ENCODE measurements around the gene S100A4.

Gene S100A4

DNA sequence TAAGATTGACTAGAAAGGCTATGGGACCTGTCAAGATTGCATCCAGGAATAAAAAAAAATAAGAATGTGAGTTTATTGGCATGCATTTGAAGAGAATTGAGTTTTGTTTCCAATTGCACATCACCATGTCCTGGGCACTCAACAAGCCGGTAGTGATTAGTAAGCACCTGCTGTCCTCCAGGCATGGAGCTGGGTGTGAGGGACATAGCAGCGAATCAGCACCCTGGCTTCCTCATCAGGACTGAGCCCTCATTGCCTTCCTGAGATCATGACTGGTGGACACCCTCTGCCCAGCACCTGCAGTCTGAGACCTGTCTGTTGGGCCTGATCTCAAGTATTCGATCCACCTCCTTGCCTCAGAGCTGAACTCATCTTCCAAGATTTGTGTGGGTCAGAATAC lies 36.6 kb downstream of the S100A4 start:
- Histone ChIP-seq H4K20me1 (ENCODE audit: insufficient read depth) (no peaks in the 10 kb centered on the region), H3K36me3 (ENCODE audit: insufficient read depth) (no peaks in the 10 kb centered on the region), H3K79me2 (ENCODE audit: insufficient read depth, low read depth) (no peaks in the 10 kb centered on the region), H3K9ac (no peak overlapping the region), H3K4me2 (no peak overlapping the region), H3K4me1 (ENCODE audit: low read depth, poor library complexity, severe bottlenecking) (peaks cover 10% of the 10 kb centered on the region), H3K4me3 (IDR thresholded peaks at IDR 0.05; ENCODE audit: insufficient read depth, low read depth, low read length) (no peak overlapping the region), H3K27ac (no peak overlapping the region), H2AFZ (ENCODE audit: low read depth) (no peak overlapping the region), H3K27me3 (ENCODE audit: insufficient read depth, low read depth) (no peaks in the 10 kb centered on the region)
- TF ChIP-seq, protein P1, sequence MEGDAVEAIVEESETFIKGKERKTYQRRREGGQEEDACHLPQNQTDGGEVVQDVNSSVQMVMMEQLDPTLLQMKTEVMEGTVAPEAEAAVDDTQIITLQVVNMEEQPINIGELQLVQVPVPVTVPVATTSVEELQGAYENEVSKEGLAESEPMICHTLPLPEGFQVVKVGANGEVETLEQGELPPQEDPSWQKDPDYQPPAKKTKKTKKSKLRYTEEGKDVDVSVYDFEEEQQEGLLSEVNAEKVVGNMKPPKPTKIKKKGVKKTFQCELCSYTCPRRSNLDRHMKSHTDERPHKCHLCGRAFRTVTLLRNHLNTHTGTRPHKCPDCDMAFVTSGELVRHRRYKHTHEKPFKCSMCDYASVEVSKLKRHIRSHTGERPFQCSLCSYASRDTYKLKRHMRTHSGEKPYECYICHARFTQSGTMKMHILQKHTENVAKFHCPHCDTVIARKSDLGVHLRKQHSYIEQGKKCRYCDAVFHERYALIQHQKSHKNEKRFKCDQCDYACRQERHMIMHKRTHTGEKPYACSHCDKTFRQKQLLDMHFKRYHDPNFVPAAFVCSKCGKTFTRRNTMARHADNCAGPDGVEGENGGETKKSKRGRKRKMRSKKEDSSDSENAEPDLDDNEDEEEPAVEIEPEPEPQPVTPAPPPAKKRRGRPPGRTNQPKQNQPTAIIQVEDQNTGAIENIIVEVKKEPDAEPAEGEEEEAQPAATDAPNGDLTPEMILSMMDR (conservative IDR thresholded peaks at IDR 0.05; ENCODE audit: low read depth, low read length): no peak

DNA sequence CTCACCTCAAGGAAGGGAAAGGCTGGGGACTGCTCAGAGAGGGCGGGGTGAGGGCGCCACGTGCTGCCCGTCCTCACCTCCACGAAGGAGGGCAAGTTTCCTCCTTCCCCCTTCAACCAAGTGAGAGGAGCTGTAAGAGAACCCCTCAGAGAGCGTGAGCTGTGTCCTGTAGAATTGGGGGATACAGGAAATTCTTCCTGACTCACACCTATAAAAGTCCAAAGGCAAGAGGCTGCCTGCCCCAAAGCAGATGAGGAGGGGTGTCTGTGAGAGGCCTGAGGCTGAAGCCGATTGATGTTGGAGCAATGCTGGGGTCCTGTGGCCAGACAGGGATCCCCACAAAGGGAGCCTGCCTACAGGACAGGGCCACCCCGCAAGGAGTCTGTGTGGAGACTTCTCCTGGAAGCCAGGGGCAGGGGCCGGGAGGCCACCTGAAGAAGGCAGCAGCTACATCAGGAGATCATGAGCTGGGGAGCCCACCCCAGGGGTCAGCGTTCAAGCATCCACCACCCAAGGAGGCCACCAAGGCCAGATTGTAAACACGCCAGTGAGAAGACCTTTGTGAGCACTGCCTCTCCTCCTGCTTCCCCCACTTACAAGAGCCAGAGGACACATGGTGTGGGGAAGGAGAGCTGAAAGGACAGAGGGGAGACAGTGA lies 37.6 kb downstream of the S100A4 start:
- no peak overlapping the region for H3K9ac ChIP-seq
- no peak overlapping the region for H3K4me3 ChIP-seq (IDR thresholded peaks at IDR 0.05; ENCODE audit: insufficient read depth, low read depth, low read length)
- no peaks in the 10 kb centered on the region for H4K20me1 ChIP-seq (ENCODE audit: insufficient read depth)
- H2AFZ ChIP-seq (ENCODE audit: low read depth): no peak overlapping the region
- H3K27me3 ChIP-seq (ENCODE audit: insufficient read depth, low read depth): no peaks in the 10 kb centered on the region
- H3K79me2 ChIP-seq (ENCODE audit: insufficient read depth, low read depth): no peaks in the 10 kb centered on the region
- peaks cover 10% of the 10 kb centered on the region for H3K4me1 ChIP-seq (ENCODE audit: low read depth, poor library complexity, severe bottlenecking)
- no peak overlapping the region for H3K27ac ChIP-seq
- TF ChIP-seq, protein P1 (conservative IDR thresholded peaks at IDR 0.05; ENCODE audit: low read depth, low read length): no peak
- H3K36me3 ChIP-seq (ENCODE audit: insufficient read depth): no peaks in the 10 kb centered on the region
- H3K4me2 ChIP-seq: no peak overlapping the region

DNA sequence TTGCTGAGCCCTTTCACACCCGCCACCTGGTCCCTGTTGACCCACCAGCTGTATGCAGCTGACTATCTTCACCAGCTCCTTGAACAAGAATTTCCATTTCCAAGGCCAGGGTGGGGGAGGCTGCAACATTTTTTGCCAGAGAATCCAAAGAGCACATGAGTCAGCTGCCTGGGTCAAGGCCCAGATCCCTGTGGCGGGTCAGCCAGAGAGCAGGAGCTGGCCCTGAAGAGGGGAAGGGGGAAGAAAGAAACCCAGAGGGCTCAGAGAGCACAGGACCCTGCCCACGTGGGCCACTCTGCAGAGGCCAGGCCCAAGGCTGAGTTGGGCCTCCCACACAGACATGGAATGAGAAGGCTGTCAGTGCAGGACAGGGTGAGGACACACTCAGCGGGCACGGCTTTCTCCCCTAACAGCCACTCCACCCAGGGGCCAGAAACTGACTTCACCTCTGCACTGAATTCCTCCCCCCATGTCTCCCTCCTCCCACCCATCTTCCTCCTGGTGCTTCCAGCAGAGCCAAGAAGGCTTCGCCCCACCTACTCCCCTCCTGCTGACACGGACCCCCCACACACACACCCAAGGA lies 38.7 kb downstream of the S100A4 start:
- no peaks in the 10 kb centered on the region for H3K27me3 ChIP-seq (ENCODE audit: insufficient read depth, low read depth)
- TF ChIP-seq, protein P1 (conservative IDR thresholded peaks at IDR 0.05; ENCODE audit: low read depth, low read length): no peak
- H2AFZ ChIP-seq (ENCODE audit: low read depth): no peak overlapping the region
- H3K4me2 ChIP-seq: no peak overlapping the region
- no peak overlapping the region for H3K9ac ChIP-seq
- H3K27ac ChIP-seq: no peak overlapping the region
- H4K20me1 ChIP-seq (ENCODE audit: insufficient read depth): no peaks in the 10 kb centered on the region
- no peaks in the 10 kb centered on the region for H3K36me3 ChIP-seq (ENCODE audit: insufficient read depth)
- no peak overlapping the region for H3K4me3 ChIP-seq (IDR thresholded peaks at IDR 0.05; ENCODE audit: insufficient read depth, low read depth, low read length)
- peaks cover 10% of the 10 kb centered on the region for H3K4me1 ChIP-seq (ENCODE audit: low read depth, poor library complexity, severe bottlenecking)
- H3K79me2 ChIP-seq (ENCODE audit: insufficient read depth, low read depth): no peaks in the 10 kb centered on the region

DNA sequence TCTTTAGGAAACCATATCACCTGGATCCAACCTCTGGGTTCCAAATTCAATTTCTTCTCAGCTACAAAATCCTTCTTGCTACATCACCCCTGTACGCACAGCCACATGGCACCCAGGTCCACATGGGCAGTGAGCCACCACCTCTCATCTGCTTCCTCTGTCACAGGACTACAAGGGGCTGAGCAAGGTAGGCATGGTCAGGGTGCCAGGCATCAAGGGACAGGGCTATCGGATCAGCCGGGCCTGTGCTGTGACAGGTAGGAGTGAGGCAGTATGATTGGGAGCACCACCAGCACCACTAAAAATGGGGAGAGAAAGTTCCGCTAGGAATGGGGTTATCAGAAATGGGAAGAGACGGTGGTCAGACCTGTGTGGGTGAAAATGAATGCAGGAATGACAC lies 39.2 kb downstream of the S100A4 start:
- Histone ChIP-seq H3K27me3 (ENCODE audit: insufficient read depth, low read depth) (no peaks in the 10 kb centered on the region), H3K27ac (no peak overlapping the region), H2AFZ (ENCODE audit: low read depth) (no peak overlapping the region), H3K9ac (no peak overlapping the region), H3K4me2 (no peak overlapping the region), H4K20me1 (ENCODE audit: insufficient read depth) (no peaks in the 10 kb centered on the region), H3K4me3 (IDR thresholded peaks at IDR 0.05; ENCODE audit: insufficient read depth, low read depth, low read length) (no peak overlapping the region), H3K4me1 (ENCODE audit: low read depth, poor library complexity, severe bottlenecking) (peaks cover 8% of the 10 kb centered on the region), H3K79me2 (ENCODE audit: insufficient read depth, low read depth) (no peaks in the 10 kb centered on the region), H3K36me3 (ENCODE audit: insufficient read depth) (no peaks in the 10 kb centered on the region)
- TF ChIP-seq, protein P1 (conservative IDR thresholded peaks at IDR 0.05; ENCODE audit: low read depth, low read length): no peak

Data from KMS-11 (cell line).